ENCODE results near the gene NDUFA12.

The NDUFA12 gene

DNA sequence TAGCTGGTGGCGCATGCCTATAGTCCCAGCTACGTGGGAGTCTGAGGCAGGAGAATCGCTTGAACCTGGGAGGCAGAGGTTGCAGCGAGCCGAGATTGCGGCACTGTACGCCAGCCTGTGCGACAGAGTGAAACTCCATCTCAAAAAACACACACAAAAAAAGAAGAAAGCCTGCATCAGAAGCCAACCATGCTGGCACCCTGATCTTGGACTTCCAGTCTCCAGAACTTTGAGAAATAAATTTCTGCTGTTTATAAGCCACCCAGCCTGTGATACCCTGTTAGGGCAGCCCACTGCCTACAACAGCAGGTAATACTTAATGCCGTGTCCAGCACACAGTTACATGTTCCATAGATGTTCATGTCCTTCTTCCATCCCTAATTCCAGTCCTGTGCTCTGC lies 62.7 kb downstream of the NDUFA12 start:
- no peak for DNase-seq (ENCODE audit: low spot score)

DNA sequence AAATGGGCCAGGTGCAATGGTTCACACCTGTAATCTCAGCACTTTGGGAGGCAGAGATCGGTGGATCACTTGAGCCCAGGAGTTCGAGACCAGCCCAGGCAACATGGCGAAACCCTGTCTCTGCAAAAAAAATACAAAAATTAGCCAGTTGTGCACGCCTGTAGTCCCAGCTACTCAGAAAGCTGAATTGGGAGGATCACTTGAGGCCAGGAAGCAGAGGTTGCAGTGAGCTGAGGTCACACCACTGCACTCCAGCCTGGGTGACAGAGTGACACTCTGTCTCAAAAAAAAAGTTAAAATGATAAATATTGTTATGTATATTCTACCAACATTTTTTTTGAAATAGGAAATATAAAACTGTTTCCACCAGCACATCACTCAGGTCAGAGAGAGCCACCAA lies 64.9 kb downstream of the NDUFA12 start:
- no peak for DNase-seq (ENCODE audit: low spot score)

DNA sequence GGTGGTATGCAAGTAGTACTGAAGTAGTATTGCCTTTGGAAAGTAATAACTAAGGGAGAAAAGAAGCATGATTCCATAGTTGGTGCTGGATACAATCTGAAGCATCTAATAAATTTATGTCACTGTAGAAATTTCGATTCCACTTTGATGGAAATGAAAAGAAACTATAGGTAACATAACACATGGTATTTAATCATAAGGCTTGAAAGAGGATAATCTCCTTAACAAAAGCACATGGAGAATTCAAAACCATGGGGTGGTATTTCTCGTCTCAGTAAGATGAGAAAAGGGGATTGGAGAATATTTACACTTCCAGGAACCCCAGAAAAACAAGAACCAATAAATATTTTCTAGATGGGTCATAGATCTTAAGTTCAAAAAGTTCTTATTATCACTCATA lies 72.7 kb downstream of the NDUFA12 start:
- no peak for DNase-seq (ENCODE audit: low spot score)

DNA sequence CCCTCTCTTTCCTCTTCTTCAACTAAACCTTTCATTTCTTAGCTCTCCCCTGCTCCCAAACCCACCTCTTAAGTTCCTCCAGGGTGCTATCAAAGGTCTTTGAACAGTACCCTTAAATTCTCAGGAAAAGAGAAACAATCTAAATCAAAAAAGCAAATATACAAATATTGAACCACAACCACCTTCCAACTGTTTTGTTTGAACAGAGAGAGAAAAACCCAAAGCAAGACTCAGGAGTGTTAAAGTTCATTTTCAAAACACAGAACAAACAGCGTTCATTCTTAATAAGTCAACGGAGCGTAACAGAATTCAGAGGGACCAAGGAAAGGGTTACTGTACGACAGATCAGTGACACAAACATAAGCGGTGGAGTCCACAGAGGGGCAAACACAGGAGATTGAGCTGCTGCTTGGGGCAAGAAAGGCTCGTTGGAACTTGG lies 73.3 kb downstream of the NDUFA12 start:
- DNase-seq (ENCODE audit: low spot score), result no peak

DNA sequence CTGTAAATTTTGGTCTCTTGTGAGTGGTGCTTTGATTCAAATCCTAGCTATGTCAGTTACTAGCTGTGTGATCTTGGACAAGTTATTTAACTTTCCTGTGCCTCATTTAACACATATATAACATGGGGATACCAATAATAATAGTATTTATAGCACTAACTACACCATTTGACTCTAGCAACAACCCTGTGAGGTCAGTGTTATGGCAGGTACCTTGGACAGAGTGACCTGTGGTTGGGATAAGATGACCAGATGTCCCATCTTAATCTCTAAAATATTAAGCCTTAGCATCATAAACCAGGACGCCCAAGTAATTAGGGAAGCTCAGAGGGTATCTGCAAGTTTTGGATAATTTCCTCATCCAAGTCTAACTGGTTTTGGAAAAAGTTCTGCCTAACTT lies 73.7 kb downstream of the NDUFA12 start:
- no peak for DNase-seq (ENCODE audit: low spot score)

DNA sequence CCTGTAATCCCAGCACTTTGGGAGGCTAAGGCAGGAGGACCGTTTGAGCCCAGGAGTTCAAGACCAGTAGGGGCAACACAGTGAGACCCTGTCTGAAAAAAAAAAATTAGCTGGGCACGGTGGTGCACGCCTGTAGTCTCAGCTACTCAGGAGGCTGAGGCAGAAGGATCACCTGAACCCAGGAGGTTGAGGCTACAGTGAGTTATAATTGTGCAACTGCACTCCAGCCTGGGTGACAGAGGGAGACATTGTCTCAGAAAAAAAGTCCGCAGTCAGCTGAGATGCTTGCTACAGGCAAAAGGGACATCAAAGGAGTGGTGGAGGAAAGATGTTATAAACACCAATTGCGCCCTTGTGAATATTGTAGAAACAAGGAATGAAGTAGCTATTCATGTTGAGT lies 77.8 kb downstream of the NDUFA12 start:
- DNase-seq (ENCODE audit: low spot score), result no peak

DNA sequence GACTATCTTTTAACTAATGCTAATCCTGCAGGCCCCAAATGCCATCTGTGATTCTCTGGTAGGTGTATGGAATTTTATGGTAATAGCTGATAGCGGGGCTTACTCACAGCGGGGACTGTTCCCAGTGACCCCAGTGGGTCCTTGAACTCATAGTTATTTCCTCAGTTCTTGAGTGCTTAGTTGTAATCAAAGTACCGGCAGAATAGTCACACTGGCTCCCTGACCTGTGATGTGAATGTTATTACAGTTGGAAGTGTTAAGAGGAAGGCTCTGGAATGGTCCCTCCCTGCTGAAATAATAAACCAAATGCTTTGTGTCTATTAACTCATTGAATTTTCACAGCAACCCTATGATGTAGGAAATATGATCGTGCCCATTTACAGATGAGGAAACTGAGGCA lies 78.3 kb downstream of the NDUFA12 start:
- DNase-seq (ENCODE audit: low spot score), result no peak

DNA sequence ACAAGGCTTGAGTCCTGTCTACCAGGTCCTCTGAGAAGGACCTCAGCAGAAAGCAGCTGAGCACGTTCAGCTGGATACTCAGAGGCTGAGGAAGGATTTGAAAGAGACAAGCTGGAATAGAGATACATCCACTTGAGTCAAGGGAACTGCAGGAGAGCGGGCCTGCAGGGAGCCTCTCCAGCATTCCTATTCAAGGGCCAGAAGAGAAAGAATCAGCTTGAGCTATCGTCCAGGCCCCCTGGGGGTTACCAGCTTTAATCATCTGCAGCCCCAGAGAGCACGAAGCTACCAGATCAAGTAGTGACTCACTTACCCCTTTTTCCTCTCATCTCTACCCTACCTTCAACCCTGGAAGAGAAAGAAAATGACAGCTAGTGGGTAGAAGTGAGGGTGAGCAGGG lies 80.9 kb downstream of the NDUFA12 start:
- no peak for DNase-seq (ENCODE audit: low spot score)

Data from AG08395 (cell line).